IPS DF 19.7 (cell line): Measurements from ENCODE around the gene COG2.

Experiments
- DNase-seq: peaks from one replicate; pipeline ENCODE4 v3.0.0-alpha.2; 2013; ENCODE audit warnings: low read depth, low spot score

Gene COG2

GRCh38 chr1:230642263-230642959 is at the start of gene COG2:
Gene COG2, plus strand, starts transcription at chr1:230642481. Its CDS starts 126 bp downstream, at chr1:230642607.
- peak; percentile 60 for DNase-seq

- no peak for DNase-seq
These were observed 49.4 kb upstream of the COG2 start for GRCh38 chr1:230592848-230593414.

GRCh38 chr1:230594214-230594773 is 48.0 kb upstream of the COG2 start:
- DNase-seq, result no peak

- DNase-seq, result no peak
These were observed 47.1 kb upstream of the COG2 start for GRCh38 chr1:230595181-230595580.

GRCh38 chr1:230596306-230596705 is 46.0 kb upstream of the COG2 start:
- DNase-seq, result no peak

- DNase-seq, result no peak
These were observed 43.5 kb upstream of the COG2 start for GRCh38 chr1:230598745-230599144.

GRCh38 chr1:230599926-230600656 is 42.2 kb upstream of the COG2 start:
- DNase-seq, result no peak

- DNase-seq, result peak; percentile 42
These were observed 41.5 kb upstream of the COG2 start for GRCh38 chr1:230600657-230601400.

GRCh38 chr1:230609208-230609607 is 33.1 kb upstream of the COG2 start:
- DNase-seq, result no peak

GRCh38 chr1:230610589-230610988 is 31.7 kb upstream of the COG2 start:
- DNase-seq, result no peak

- DNase-seq, result no peak
These were observed 31.0 kb upstream of the COG2 start for GRCh38 chr1:230611128-230611877.

GRCh38 chr1:230611878-230612235 is 30.4 kb upstream of the COG2 start:
- DNase-seq, result no peak

- DNase-seq, result no peak
These were observed 29.6 kb upstream of the COG2 start for GRCh38 chr1:230612651-230613050.

- DNase-seq, result no peak
These were observed 28.2 kb upstream of the COG2 start for GRCh38 chr1:230614121-230614520.

- no peak for DNase-seq
These were observed 23.7 kb upstream of the COG2 start for GRCh38 chr1:230618537-230618936.

- no peak for DNase-seq
These were observed 21.5 kb upstream of the COG2 start for GRCh38 chr1:230620649-230621323.

- no peak for DNase-seq
These were observed 20.8 kb upstream of the COG2 start for GRCh38 chr1:230621324-230622030.

GRCh38 chr1:230622151-230622550 is 20.1 kb upstream of the COG2 start:
- no peak for DNase-seq

GRCh38 chr1:230624097-230624713 is 18.1 kb upstream of the COG2 start:
- no peak for DNase-seq

GRCh38 chr1:230626232-230626631 is 16.0 kb upstream of the COG2 start:
- DNase-seq, result no peak
